RWPE1 (cell line): Measurements from ENCODE around the gene VPS13D.

Source experiments
- CTCF ChIA-PET: fragments of 350-600 bp; sonication (Branson Sonifier 250); formaldehyde crosslinking; extraction: SDS; loops from one replicate; lab custom pipeline; 2021; lab: Yijun Ruan, JAX
- POLR2A ChIA-PET: fragments of 400-600 bp; formaldehyde crosslinking; extraction: SDS; loops from one replicate; lab custom pipeline; 2020; ENCODE audit warnings: antibody characterized with exemption; ENCODE audit not compliant: low non-redundant PET; lab: Yijun Ruan, JAX
- DNase-seq: peaks from one replicate; pipeline ENCODE4 v3.0.0; 2012; ENCODE audit warnings: low spot score
- H3K27ac ChIP-seq: fragments of 450-650 bp; 2 replicates; pipeline ENCODE4 v1.5.1; 2017
- CTCF ChIP-seq: fragments of 450-650 bp; conservative IDR thresholded peaks from 2 replicates; pipeline ENCODE4 v1.5.1; 2017; ENCODE audit warnings: low read depth, mild to moderate bottlenecking

VPS13D gene

GRCh38 chr1:12552951-12553921 lies 323.4 kb downstream of the VPS13D start:
- ChIA-PET POLR2A (no interaction called here), CTCF (interaction anchor here (0.7 kb wide), 1 partner anchor 59 kb away, joined by 3 read pairs; no protein-coding TSS in a partner anchor)
- no peak for TF ChIP-seq CTCF
- H3K27ac ChIP-seq, result no peak overlapping the region
- no peak for DNase-seq

GRCh38 chr1:12553963-12554362 lies 324.1 kb downstream of the VPS13D start:
- CTCF ChIA-PET, result interaction anchor here (0.7 kb wide), 1 partner anchor 58 kb away, joined by 3 read pairs; no protein-coding TSS in a partner anchor
- TF ChIP-seq CTCF, result no peak
- no peak overlapping the region for H3K27ac ChIP-seq
- POLR2A ChIA-PET, result no interaction called here
- DNase-seq, result no peak

GRCh38 chr1:12554521-12555305 lies 324.9 kb downstream of the VPS13D start:
- CTCF ChIA-PET, result no interaction called here
- no peak for TF ChIP-seq CTCF
- POLR2A ChIA-PET, result no interaction called here
- DNase-seq, result no peak
- H3K27ac ChIP-seq, result no peak overlapping the region

- H3K27ac ChIP-seq, result no peak overlapping the region
- ChIA-PET CTCF (no interaction called here), POLR2A (no interaction called here)
- no peak for DNase-seq
- no peak for TF ChIP-seq CTCF
These were observed 325.9 kb downstream of the VPS13D start for GRCh38 chr1:12555411-12556367.

GRCh38 chr1:12556368-12556930 lies 326.6 kb downstream of the VPS13D start:
- ChIA-PET CTCF (no interaction called here), POLR2A (no interaction called here)
- no peak for TF ChIP-seq CTCF
- DNase-seq, result no peak
- H3K27ac ChIP-seq, result no peak overlapping the region
